ENCODE measurements around the gene LY9. TPM values are rescaled to one million over a fixed set of nuclear protein-coding genes. Genes with fewer than 3 reads are reported as not detected.
"Not testable (repeated sequence)": the region's sequence is repeated elsewhere in the genome, so short reads cannot be mapped to it uniquely, and the experiment has no call there.

LY9 gene
- total RNA-seq, 1 donor from 2014 or later, result not detected

GRCh38 chr1:160868141-160868540 lies 72.2 kb downstream of the LY9 start:
- Histone ChIP-seq H3K79me2 (ENCODE audit: low read depth) (no peaks in the 10 kb centered on the region), H3K9me3 (ENCODE audit: low read depth) (no peaks in the 10 kb centered on the region), H3K9ac (no peak overlapping the region), H3K4me2 (no peak overlapping the region), H3K4me1 (no peaks in the 10 kb centered on the region), H3K27me3 (no peaks in the 10 kb centered on the region), H3F3A (ENCODE audit: low read depth) (no peaks in the 10 kb centered on the region), H3K27ac (no peak overlapping the region), H4K20me1 (ENCODE audit: low read depth) (no peaks in the 10 kb centered on the region), H2AFZ (replicated peaks) (no peak overlapping the region), H3K4me3 (no peak overlapping the region), H3K36me3 (no peaks in the 10 kb centered on the region)
- Mint-ChIP-seq H3K9me3 (no peaks in the 10 kb centered on the region), H3K36me3 (no peaks in the 10 kb centered on the region), H3K27me3 (ENCODE audit: insufficient read depth, low read depth) (peaks cover 2% of the 10 kb centered on the region), H3K27ac (no peak overlapping the region), H3K4me3 (no peak overlapping the region), H3K4me1 (peaks cover 5% of the 10 kb centered on the region)
- no peak for DNase-seq (ENCODE audit: low spot score)
- TF ChIP-seq EZH2 (IDR thresholded peaks at IDR 0.05) (no peak), EZH2phosphoT487 (IDR thresholded peaks at IDR 0.05) (no peak), CTCF (IDR thresholded peaks at IDR 0.05) (no peak)

DNA sequence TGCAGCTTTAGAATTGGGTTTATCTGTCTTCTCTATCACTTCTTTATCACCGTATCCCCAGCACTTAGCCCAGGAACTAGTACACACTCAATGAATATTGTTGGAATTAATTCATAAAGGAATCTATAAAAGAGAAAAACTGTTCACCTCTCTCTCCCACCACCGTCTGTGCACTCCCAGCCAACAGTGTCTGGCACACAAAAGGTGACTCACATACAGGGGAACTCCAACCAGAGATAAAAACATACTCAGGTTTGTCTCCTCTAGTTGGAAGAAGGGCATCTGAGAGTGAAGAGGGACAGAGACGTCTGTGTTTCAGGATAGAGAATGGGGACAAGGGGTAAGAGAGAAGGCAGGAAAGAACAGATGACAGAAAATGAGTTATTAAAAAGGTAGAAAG lies 79.0 kb downstream of the LY9 start:
- no peaks in the 10 kb centered on the region for H3K36me3 ChIP-seq
- no peaks in the 10 kb centered on the region for H3K4me1 ChIP-seq
- H3K27ac ChIP-seq, result no peak overlapping the region
- H2AFZ ChIP-seq (replicated peaks), result no peak overlapping the region
- no peaks in the 10 kb centered on the region for H3K9me3 ChIP-seq (ENCODE audit: low read depth)
- H3K27me3 Mint-ChIP-seq (ENCODE audit: insufficient read depth, low read depth), result peaks cover 3% of the 10 kb centered on the region
- no peaks in the 10 kb centered on the region for H3K79me2 ChIP-seq (ENCODE audit: low read depth)
- no peaks in the 10 kb centered on the region for H3K36me3 Mint-ChIP-seq
- H3K27ac Mint-ChIP-seq, result no peak overlapping the region
- H4K20me1 ChIP-seq (ENCODE audit: low read depth), result no peaks in the 10 kb centered on the region
- DNase-seq (ENCODE audit: low spot score), result no peak
- no peaks in the 10 kb centered on the region for H3K27me3 ChIP-seq
- no peak overlapping the region for H3K9ac ChIP-seq
- H3K9me3 Mint-ChIP-seq, result peaks cover 2% of the 10 kb centered on the region
- no peaks in the 10 kb centered on the region for H3F3A ChIP-seq (ENCODE audit: low read depth)
- H3K4me1 Mint-ChIP-seq, result no peaks in the 10 kb centered on the region
- no peak for TF ChIP-seq CTCF (IDR thresholded peaks at IDR 0.05)
- no peak for TF ChIP-seq EZH2 (IDR thresholded peaks at IDR 0.05)
- no peak for TF ChIP-seq EZH2phosphoT487 (IDR thresholded peaks at IDR 0.05)
- no peak overlapping the region for H3K4me2 ChIP-seq
- no peak overlapping the region for H3K4me3 Mint-ChIP-seq
- no peak overlapping the region for H3K4me3 ChIP-seq

- not testable (repeated sequence) for H3K27me3 Mint-ChIP-seq (ENCODE audit: insufficient read depth, low read depth); H3K27ac Mint-ChIP-seq; H3K4me3 Mint-ChIP-seq; H3K27ac ChIP-seq; H4K20me1 ChIP-seq (ENCODE audit: low read depth); H3K4me3 ChIP-seq; H3K4me1 Mint-ChIP-seq; H3K9ac ChIP-seq; H3K9me3 Mint-ChIP-seq; H3K9me3 ChIP-seq (ENCODE audit: low read depth); H3F3A ChIP-seq (ENCODE audit: low read depth); DNase-seq (ENCODE audit: low spot score); H3K4me1 ChIP-seq; H3K27me3 ChIP-seq; H3K79me2 ChIP-seq (ENCODE audit: low read depth); H3K36me3 ChIP-seq; H3K4me2 ChIP-seq; H3K36me3 Mint-ChIP-seq; H2AFZ ChIP-seq (replicated peaks)
Observed at GRCh38 chr1:160875591-160875990, 79.6 kb downstream of the LY9 start.

GRCh38 chr1:160876311-160876710 lies 80.3 kb downstream of the LY9 start:
- TF ChIP-seq CTCF (IDR thresholded peaks at IDR 0.05), result no peak
- no peak for TF ChIP-seq EZH2phosphoT487 (IDR thresholded peaks at IDR 0.05)
- TF ChIP-seq EZH2 (IDR thresholded peaks at IDR 0.05), result no peak
- no peaks in the 10 kb centered on the region for H3K4me1 Mint-ChIP-seq
- H2AFZ ChIP-seq (replicated peaks), result no peak overlapping the region
- H3K4me3 Mint-ChIP-seq, result no peak overlapping the region
- H3K9ac ChIP-seq, result no peak overlapping the region
- no peak overlapping the region for H3K4me3 ChIP-seq
- no peak overlapping the region for H3K4me2 ChIP-seq
- no peaks in the 10 kb centered on the region for H3K9me3 ChIP-seq (ENCODE audit: low read depth)
- no peak overlapping the region for H3K27ac Mint-ChIP-seq
- H3K9me3 Mint-ChIP-seq, result peaks cover 2% of the 10 kb centered on the region
- no peaks in the 10 kb centered on the region for H3K27me3 ChIP-seq
- H3K36me3 Mint-ChIP-seq, result no peaks in the 10 kb centered on the region
- no peaks in the 10 kb centered on the region for H3K4me1 ChIP-seq
- no peak overlapping the region for H3K27ac ChIP-seq
- H3F3A ChIP-seq (ENCODE audit: low read depth), result no peaks in the 10 kb centered on the region
- H3K27me3 Mint-ChIP-seq (ENCODE audit: insufficient read depth, low read depth), result peaks cover 3% of the 10 kb centered on the region
- H3K79me2 ChIP-seq (ENCODE audit: low read depth), result no peaks in the 10 kb centered on the region
- DNase-seq (ENCODE audit: low spot score), result no peak
- H4K20me1 ChIP-seq (ENCODE audit: low read depth), result no peaks in the 10 kb centered on the region
- H3K36me3 ChIP-seq, result no peaks in the 10 kb centered on the region

All from neural progenitor cell (in vitro differentiated cells).